NCI-H82 (cell line): ENCODE measurements around the gene CIB2.
A peak's percentile ranks its signal among the peaks of the same experiment; 100 is the strongest.

Experiments used
- DNase-seq: peaks from one replicate; lab custom pipeline; 2025; lab: John Stamatoyannopoulos, UW

The CIB2 gene

GRCh38 chr15:78065973-78066946, 65.0 kb downstream of the CIB2 start:
- no peak for DNase-seq

- DNase-seq = no peak
These were observed 65.9 kb downstream of the CIB2 start for GRCh38 chr15:78065284-78065872.

GRCh38 chr15:78064544-78064943, 66.7 kb downstream of the CIB2 start:
- DNase-seq = no peak

- DNase-seq = no peak
These were observed 67.3 kb downstream of the CIB2 start for GRCh38 chr15:78063970-78064385.

GRCh38 chr15:78063217-78063616, 68.0 kb downstream of the CIB2 start:
- no peak for DNase-seq

- DNase-seq = peak; percentile 51
These were observed 69.2 kb downstream of the CIB2 start for GRCh38 chr15:78061963-78062427.

- no peak for DNase-seq
These were observed 71.0 kb downstream of the CIB2 start for GRCh38 chr15:78060232-78060631.

- DNase-seq = peak; percentile 89
These were observed 72.0 kb downstream of the CIB2 start for GRCh38 chr15:78059110-78059839.

GRCh38 chr15:78058401-78058935, 72.8 kb downstream of the CIB2 start:
- DNase-seq = no peak

GRCh38 chr15:78057803-78058202, 73.4 kb downstream of the CIB2 start:
- DNase-seq = no peak

GRCh38 chr15:78056714-78057269, 74.5 kb downstream of the CIB2 start:
- no peak for DNase-seq

- no peak for DNase-seq
These were observed 75.1 kb downstream of the CIB2 start for GRCh38 chr15:78055919-78056713.

- no peak for DNase-seq
These were observed 76.3 kb downstream of the CIB2 start for GRCh38 chr15:78054966-78055365.
